Activated CD4-positive, alpha-beta T cell treated with anti-CD3 and anti-CD28 coated beads, Interleukin-2, amount 10 ng/mL, durations not matched to agents 24 days and 14 days (primary cell): ENCODE results near the gene RAB40C. TPM values are rescaled to one million over a fixed set of nuclear protein-coding genes. Genes with fewer than 3 reads are reported as not detected.
A peak's percentile ranks its signal among the peaks of the same experiment; 100 is the strongest.

Experiments
- DNase-seq: peaks from one replicate; pipeline ENCODE4 v3.0.0; 2022
- H3K27ac Mint-ChIP-seq: one replicate; pipeline ENCODE4 v1.8.0; 2022; ENCODE audit warnings: mild to moderate bottlenecking, mixed read lengths
- H3K27me3 Mint-ChIP-seq: one replicate; pipeline ENCODE4 v1.8.0; 2022; ENCODE audit warnings: mixed read lengths
- H3K36me3 Mint-ChIP-seq: one replicate; pipeline ENCODE4 v1.8.0; 2022; ENCODE audit warnings: low read depth, mild to moderate bottlenecking, mixed read lengths
- H3K4me1 Mint-ChIP-seq: one replicate; pipeline ENCODE4 v1.8.0; 2021; ENCODE audit warnings: mixed read lengths
- H3K4me3 Mint-ChIP-seq: one replicate; pipeline ENCODE4 v1.8.0; 2022; ENCODE audit warnings: mild to moderate bottlenecking, moderate library complexity, mixed read lengths
- H3K9me3 Mint-ChIP-seq: one replicate; pipeline ENCODE4 v1.8.0; 2021; ENCODE audit warnings: mixed read lengths
- intact Hi-C: fragments of 100-400 bp; cut with micrococcal nuclease; formaldehyde crosslinking; loops from one replicate; pipeline ENCODE4 v1.15.1; 2023
- total RNA-seq: library from RNA; stranded (reverse); gene quantifications from 2 replicates; pipeline ENCODE4 v1.2.3, GENCODE V29; 2022

Gene RAB40C
- total RNA-seq, 1 donor from 2014 or later: 16.5 TPM

GRCh38 chr16:660459-661183, 70.8 kb downstream of the RAB40C start:
- Mint-ChIP-seq H3K4me3 (peak overlapping the region; percentile 49), H3K4me1 (peaks cover 4% of the 10 kb centered on the region), H3K36me3 (peaks cover 2% of the 10 kb centered on the region), H3K27me3 (no peaks in the 10 kb centered on the region), H3K27ac (peak overlapping the region; percentile 53), H3K9me3 (no peaks in the 10 kb centered on the region)
- peak; percentile 90 for DNase-seq
- intact Hi-C loops: loop anchor here (10.0 kb wide), 1 partner anchor 96 kb away; the partner anchor contains the start of genes NHLRC4, PIGQ and PRR35

- H3K4me1 Mint-ChIP-seq: peaks cover 4% of the 10 kb centered on the region
- no peak for DNase-seq
- peaks cover 2% of the 10 kb centered on the region for H3K36me3 Mint-ChIP-seq
- peak overlapping the region; percentile 49 for H3K4me3 Mint-ChIP-seq
- H3K27ac Mint-ChIP-seq: peak overlapping the region; percentile 53
- no peaks in the 10 kb centered on the region for H3K27me3 Mint-ChIP-seq
- H3K9me3 Mint-ChIP-seq: no peaks in the 10 kb centered on the region
- intact Hi-C loops: loop anchor here (10.0 kb wide), 1 partner anchor 97 kb away; the partner anchor contains the start of genes NHLRC4, PIGQ and PRR35
Measured at GRCh38 chr16:661184-661821, 71.4 kb downstream of the RAB40C start.

GRCh38 chr16:662095-662494, 72.2 kb downstream of the RAB40C start:
- no peaks in the 10 kb centered on the region for H3K27me3 Mint-ChIP-seq
- DNase-seq: no peak
- H3K27ac Mint-ChIP-seq: no peak overlapping the region
- H3K9me3 Mint-ChIP-seq: no peaks in the 10 kb centered on the region
- H3K4me3 Mint-ChIP-seq: no peak overlapping the region
- H3K36me3 Mint-ChIP-seq: peaks cover 2% of the 10 kb centered on the region
- H3K4me1 Mint-ChIP-seq: peaks cover 4% of the 10 kb centered on the region
- intact Hi-C loops: loop anchor here (10.0 kb wide), 1 partner anchor 97 kb away; the partner anchor contains the start of genes NHLRC4, PIGQ and PRR35

DNA sequence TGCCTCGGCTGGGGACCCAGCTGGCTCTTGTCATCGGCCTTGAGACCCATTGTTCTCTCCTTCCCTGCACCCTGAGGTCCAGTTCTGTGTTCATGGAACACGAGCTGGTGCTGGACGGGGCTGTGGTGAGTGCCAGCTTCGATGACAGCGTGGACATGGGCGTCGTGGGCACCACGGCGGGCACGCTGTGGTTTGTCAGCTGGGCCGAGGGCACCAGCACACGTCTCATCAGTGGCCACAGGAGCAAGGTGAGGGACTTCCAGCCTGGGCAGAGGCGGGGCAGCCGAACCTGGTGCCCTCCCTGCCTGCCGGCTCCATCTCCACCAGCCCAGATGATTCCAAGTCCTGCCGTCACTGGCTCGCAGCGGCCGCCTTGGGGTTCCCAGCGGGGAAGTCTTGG, 72.7 kb downstream of the RAB40C start:
- Mint-ChIP-seq H3K27ac (no peak overlapping the region), H3K27me3 (no peaks in the 10 kb centered on the region), H3K9me3 (no peaks in the 10 kb centered on the region), H3K36me3 (peaks cover 2% of the 10 kb centered on the region), H3K4me3 (no peak overlapping the region), H3K4me1 (peaks cover 4% of the 10 kb centered on the region)
- no peak for DNase-seq
- intact Hi-C loops: loop anchor here (10.0 kb wide), 1 partner anchor 98 kb away; the partner anchor contains the start of genes NHLRC4, PIGQ and PRR35

DNA sequence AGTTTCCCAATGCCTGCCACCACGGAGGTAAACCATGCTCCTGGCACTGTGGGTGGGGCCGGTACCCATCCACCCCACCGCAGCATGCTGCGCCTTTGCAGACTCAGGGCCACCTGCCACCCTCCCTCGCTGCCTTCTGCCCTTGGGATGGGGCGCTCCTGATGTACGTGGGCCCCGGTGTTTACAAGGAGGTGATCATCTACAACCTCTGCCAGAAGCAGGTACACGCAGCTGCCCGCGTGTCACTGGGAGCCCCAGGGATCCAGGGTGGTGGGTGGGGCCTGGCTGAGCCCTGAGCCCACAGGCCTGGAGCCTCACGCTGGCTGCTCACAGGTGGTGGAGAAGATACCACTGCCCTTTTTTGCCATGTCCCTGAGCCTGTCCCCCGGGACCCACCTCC, 76.7 kb downstream of the RAB40C start:
- Mint-ChIP-seq H3K36me3 (peaks cover 15% of the 10 kb centered on the region), H3K9me3 (no peaks in the 10 kb centered on the region), H3K4me3 (no peak overlapping the region), H3K27ac (no peak overlapping the region), H3K27me3 (no peaks in the 10 kb centered on the region), H3K4me1 (peaks cover 4% of the 10 kb centered on the region)
- intact Hi-C loops: loop anchor here (10.0 kb wide), 1 partner anchor 102 kb away; the partner anchor contains the start of genes NHLRC4, PIGQ and PRR35
- no peak for DNase-seq

DNA sequence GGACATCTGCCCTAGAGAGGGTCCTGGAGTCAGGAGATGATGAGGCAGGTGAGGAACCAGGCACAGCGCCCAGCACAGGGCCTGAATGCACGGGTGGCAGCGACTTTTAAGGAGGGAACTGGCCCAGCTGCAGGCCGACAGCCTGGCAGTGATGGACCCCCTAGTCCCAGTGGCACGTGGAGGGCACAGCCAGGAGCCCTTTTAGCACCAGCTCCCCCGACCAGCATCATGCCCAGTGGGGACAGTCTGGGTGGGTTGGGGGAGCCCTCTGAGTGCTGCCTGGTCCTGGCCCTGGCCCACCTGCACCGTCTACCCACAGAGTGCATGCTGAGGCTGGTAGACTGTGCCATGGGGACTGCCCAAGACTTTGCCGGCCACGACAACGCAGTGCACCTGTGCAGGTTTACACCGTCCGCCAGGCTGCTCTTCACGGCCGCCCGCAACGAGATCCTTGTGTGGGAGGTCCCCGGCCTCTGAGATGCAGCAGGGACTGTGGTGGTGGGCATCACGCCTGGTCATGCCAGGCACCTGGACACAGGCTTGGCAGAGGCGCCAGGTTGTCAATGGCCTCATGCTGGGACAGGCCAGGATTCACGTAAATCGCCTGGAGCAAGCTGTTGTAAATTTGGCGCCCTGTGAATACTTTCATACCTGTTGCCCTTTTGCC, 77.4 kb downstream of the RAB40C start:
- no peak for DNase-seq
- Mint-ChIP-seq H3K27me3 (no peaks in the 10 kb centered on the region), H3K36me3 (peaks cover 15% of the 10 kb centered on the region), H3K9me3 (no peaks in the 10 kb centered on the region), H3K4me1 (peaks cover 4% of the 10 kb centered on the region), H3K4me3 (peak overlapping the region; percentile 84), H3K27ac (peak overlapping the region; percentile 92)
- intact Hi-C loops: loop anchor here (10.0 kb wide), 1 partner anchor 102 kb away; the partner anchor contains the start of genes NHLRC4, PIGQ and PRR35

- Mint-ChIP-seq H3K4me1 (peaks cover 4% of the 10 kb centered on the region), H3K4me3 (peak within 1 kb of the TSS; percentile 84), H3K9me3 (no peaks in the 10 kb centered on the region)
Measured at GRCh38 chr16:667780-668518, 78.1 kb downstream of the RAB40C start, which contains the start of gene RHOT2. Gene RHOT2 (plus strand): TSS chr16:668132. CDS start chr16:668200, 68 bp downstream.

DNA sequence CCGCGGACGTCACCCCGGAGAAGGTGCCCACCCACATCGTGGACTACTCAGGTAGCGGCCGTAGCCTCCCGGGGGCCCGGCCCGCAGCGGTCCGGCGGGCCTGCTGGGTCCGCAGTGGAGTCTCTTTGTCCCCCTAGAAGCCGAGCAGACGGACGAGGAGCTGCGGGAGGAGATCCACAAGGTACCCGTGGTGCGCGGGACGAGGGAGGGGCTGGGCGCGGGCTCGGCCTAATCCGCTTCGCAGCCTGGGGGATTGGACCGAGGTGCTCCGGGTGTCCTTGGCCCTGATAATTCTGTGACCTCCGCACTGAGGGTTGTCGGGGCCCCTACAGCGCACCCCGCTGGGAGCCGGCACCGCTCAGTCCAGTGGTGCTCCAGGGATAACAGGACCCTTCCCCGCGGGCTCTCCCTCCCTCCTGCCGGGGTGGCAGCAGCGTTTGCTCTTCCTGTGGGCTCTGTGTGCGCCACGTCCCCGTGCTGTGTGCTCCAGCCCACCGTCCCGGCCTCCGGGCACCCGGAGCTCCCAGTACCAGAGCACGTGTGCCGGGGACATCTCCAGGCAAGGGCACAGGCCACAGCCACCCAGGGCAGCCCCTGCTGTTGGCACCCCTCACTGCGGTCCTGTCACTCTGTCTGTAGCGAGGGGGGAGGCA, 78.8 kb downstream of the RAB40C start:
- Mint-ChIP-seq H3K4me3 (peak overlapping the region; percentile 84), H3K27ac (peak overlapping the region; percentile 76), H3K36me3 (peaks cover 20% of the 10 kb centered on the region), H3K27me3 (no peaks in the 10 kb centered on the region), H3K9me3 (no peaks in the 10 kb centered on the region), H3K4me1 (peaks cover 4% of the 10 kb centered on the region)
- DNase-seq: peak; percentile 72
- intact Hi-C loops: loop anchor here (1.0 to 10.0 kb wide), 2 partner anchors 11 to 104 kb away; partner anchors contain the start of genes NHLRC4, PIGQ and PRR35

More at GRCh38 chr16:667780-668518, 78.1 kb downstream of the RAB40C start, which contains the start of gene RHOT2:
- peak; percentile 99 for DNase-seq
- no peaks in the 10 kb centered on the region for H3K27me3 Mint-ChIP-seq
- intact Hi-C loops: loop anchor here (1.0 to 10.0 kb wide), 2 partner anchors 11 to 103 kb away; partner anchors contain the start of genes NHLRC4, PIGQ and PRR35
- H3K27ac Mint-ChIP-seq: peak within 1 kb of the TSS; percentile 92
- H3K36me3 Mint-ChIP-seq: peaks cover 17% of the 10 kb centered on the region

DNA sequence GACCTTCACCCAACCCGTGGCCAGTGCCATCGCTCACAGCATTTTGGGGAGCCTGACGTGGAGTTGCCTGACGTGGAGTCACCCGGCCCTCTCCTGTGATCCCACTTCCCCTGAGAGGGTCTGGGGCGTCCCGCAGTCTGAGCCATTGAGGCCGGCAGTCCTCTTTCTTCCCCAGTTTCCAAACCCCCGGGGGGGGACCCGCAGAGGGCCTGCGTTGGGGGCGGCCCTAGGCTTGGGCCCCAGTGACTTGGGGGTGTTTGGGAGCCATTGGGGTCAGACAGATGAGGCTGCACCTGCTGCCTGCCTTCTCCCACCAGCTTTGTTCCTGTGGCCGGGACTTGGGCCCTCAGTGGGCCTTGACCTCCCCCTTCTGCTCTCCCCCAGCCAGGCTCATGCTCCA, 79.8 kb downstream of the RAB40C start:
- Mint-ChIP-seq H3K36me3 (peaks cover 22% of the 10 kb centered on the region), H3K27me3 (no peaks in the 10 kb centered on the region), H3K4me3 (peak overlapping the region; percentile 84), H3K4me1 (peaks cover 4% of the 10 kb centered on the region), H3K27ac (no peak overlapping the region), H3K9me3 (no peaks in the 10 kb centered on the region)
- no peak for DNase-seq
- intact Hi-C loops: loop anchor here (10.0 kb wide), 1 partner anchor 105 kb away; the partner anchor contains the start of genes NHLRC4, PIGQ and PRR35

GRCh38 chr16:670485-671352, 80.9 kb downstream of the RAB40C start:
- H3K9me3 Mint-ChIP-seq: no peaks in the 10 kb centered on the region
- peaks cover 5% of the 10 kb centered on the region for H3K27me3 Mint-ChIP-seq
- intact Hi-C loops: no loop called here
- H3K36me3 Mint-ChIP-seq: peaks cover 24% of the 10 kb centered on the region
- H3K27ac Mint-ChIP-seq: no peak overlapping the region
- peak overlapping the region; percentile 84 for H3K4me3 Mint-ChIP-seq
- DNase-seq: no peak
- H3K4me1 Mint-ChIP-seq: peaks cover 5% of the 10 kb centered on the region

DNA sequence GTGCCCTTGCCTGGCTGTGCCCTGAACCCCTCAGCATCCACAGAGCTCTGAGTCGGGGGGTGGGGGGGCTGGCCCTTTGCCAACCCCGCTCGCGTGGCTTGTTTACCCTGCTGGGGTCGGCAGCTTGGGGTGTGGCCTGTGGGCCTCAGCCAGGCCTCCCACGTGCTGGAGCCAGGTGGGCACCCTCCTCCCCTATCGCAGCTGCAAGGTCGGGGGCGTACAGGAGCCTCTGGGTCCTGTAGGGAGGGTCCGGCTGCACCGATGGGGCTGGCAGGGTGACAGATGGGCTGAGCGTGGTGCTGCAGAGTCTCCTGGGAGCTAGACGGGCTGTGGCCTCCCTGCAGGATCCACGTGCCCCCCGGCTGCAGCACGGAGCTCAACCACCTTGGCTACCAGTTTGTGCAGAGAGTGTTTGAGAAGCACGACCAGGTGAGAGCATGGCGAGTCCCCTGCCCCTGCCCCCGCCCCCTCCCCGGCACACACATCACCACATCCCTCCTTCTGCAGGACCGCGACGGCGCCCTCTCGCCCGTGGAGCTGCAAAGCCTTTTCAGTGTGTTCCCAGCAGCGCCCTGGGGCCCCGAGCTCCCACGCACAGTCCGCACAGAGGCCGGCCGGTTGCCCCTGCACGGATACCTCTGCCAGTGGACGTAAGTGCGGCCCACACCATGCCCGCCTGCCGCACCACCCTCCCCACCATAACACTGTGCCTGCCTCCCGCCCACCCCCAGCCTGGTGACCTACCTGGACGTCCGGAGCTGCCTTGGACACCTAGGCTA, 81.7 kb downstream of the RAB40C start:
- intact Hi-C loops: no loop called here
- no peak overlapping the region for H3K4me3 Mint-ChIP-seq
- peaks cover 5% of the 10 kb centered on the region for H3K4me1 Mint-ChIP-seq
- no peak for DNase-seq
- H3K9me3 Mint-ChIP-seq: no peaks in the 10 kb centered on the region
- peaks cover 5% of the 10 kb centered on the region for H3K27me3 Mint-ChIP-seq
- H3K27ac Mint-ChIP-seq: no peak overlapping the region
- peaks cover 24% of the 10 kb centered on the region for H3K36me3 Mint-ChIP-seq
